Liver (tissue), 9 donors: Measurements from ENCODE around the gene HIPK2. TPM values are rescaled to one million over a fixed set of nuclear protein-coding genes. Genes with fewer than 3 reads are reported as not detected.
"Not testable (repeated sequence)": the region's sequence is repeated elsewhere in the genome, so short reads cannot be mapped to it uniquely, and the experiment has no call there.

Source experiments
- DNase-seq: peaks from one replicate; pipeline ENCODE4 v3.0.0-alpha.2; 2017; ENCODE audit warnings: low spot score
- H3K27ac ChIP-seq, 2 donors: one replicate each; pipeline ENCODE4 v1.7.0; 2013; ENCODE audit warnings: inconsistent platforms in 2 of 2, low read length in 2 of 2, control low read depth in 1 of 2, low read depth in 1 of 2, mild to moderate bottlenecking in 1 of 2
- H3K27me3 ChIP-seq, 4 donors: one replicate each; pipeline versions ENCODE4 v1.6.1 to v1.7.0; 2013; ENCODE audit warnings: low read length in 3 of 4, inconsistent platforms in 1 of 4, mild to moderate bottlenecking in 1 of 4, moderate library complexity in 1 of 4; ENCODE audit not compliant: control insufficient read depth in 4 of 4, insufficient read depth in 4 of 4
- H3K36me3 ChIP-seq, 4 donors: one replicate each; pipeline versions ENCODE4 v1.6.1 to v1.7.0; 2013; ENCODE audit warnings: low read length in 3 of 4, mild to moderate bottlenecking in 3 of 4, low read depth in 1 of 4, moderate library complexity in 1 of 4; ENCODE audit not compliant: control insufficient read depth in 4 of 4, insufficient read depth in 3 of 4
- H3K4me1 ChIP-seq, 4 donors: one replicate each; pipeline versions ENCODE4 v1.6.1 to v1.7.0; 2013; ENCODE audit warnings: low read length in 3 of 4, mild to moderate bottlenecking in 3 of 4, moderate library complexity in 1 of 4; ENCODE audit not compliant: control insufficient read depth in 4 of 4, insufficient read depth in 4 of 4
- H3K4me3 ChIP-seq, 3 donors: one replicate each; pipeline versions ENCODE4 v1.6.1 to v1.7.0; 2013; ENCODE audit warnings: low read length in 3 of 3, control low read depth in 1 of 3, low read depth in 1 of 3, mild to moderate bottlenecking in 1 of 3
- H3K9ac ChIP-seq, 2 donors: one replicate each; pipeline ENCODE4 v1.7.0; 2013; ENCODE audit warnings: low read length in 2 of 2, mild to moderate bottlenecking in 2 of 2, moderate library complexity in 2 of 2, control low read depth in 1 of 2, low read depth in 1 of 2
- H3K9me3 ChIP-seq, 4 donors: one replicate each; pipeline versions ENCODE4 v1.6.1 to v1.7.0; 2013; ENCODE audit warnings: low read length in 3 of 4; ENCODE audit not compliant: control insufficient read depth in 4 of 4
- EGR1 ChIP-seq, 2 donors: IDR thresholded peaks; 2 replicates each; pipeline ENCODE4 v1.6.1; 2016 to 2018; ENCODE audit warnings: antibody characterized with exemption in 2 of 2, low read depth in 2 of 2
- FOXA1 ChIP-seq: IDR thresholded peaks from 2 replicates; pipeline ENCODE4 v1.6.1; 2016; ENCODE audit warnings: antibody characterized with exemption
- GABPA ChIP-seq, 2 donors: IDR thresholded peaks in 1 of 2; conservative IDR thresholded peaks in 1 of 2; 2 replicates each; pipeline ENCODE4 v1.6.1; 2016; ENCODE audit warnings: antibody characterized with exemption in 2 of 2, mild to moderate bottlenecking in 1 of 2, moderate library complexity in 1 of 2
- HNF4A ChIP-seq, 2 donors: conservative IDR thresholded peaks; 2 replicates each; pipeline ENCODE4 v1.6.1; 2016; ENCODE audit warnings: antibody characterized with exemption in 2 of 2, mild to moderate bottlenecking in 2 of 2
- HNF4G ChIP-seq: IDR thresholded peaks from 2 replicates; pipeline ENCODE4 v1.6.1; 2016; ENCODE audit warnings: antibody characterized with exemption
- JUND ChIP-seq, 2 donors: IDR thresholded peaks; 2 replicates each; pipeline ENCODE4 v1.6.1; 2016; ENCODE audit warnings: antibody characterized with exemption in 2 of 2
- RAD21 ChIP-seq, 2 donors: IDR thresholded peaks; 2 replicates each; pipeline ENCODE4 v1.6.1; 2016; ENCODE audit warnings: antibody characterized with exemption in 2 of 2, mild to moderate bottlenecking in 2 of 2
- REST ChIP-seq: IDR thresholded peaks from 2 replicates; pipeline ENCODE4 v1.6.1; 2016; ENCODE audit warnings: antibody characterized with exemption, mild to moderate bottlenecking
- RXRA ChIP-seq, 2 donors: IDR thresholded peaks; 2 replicates each; pipeline ENCODE4 v1.6.1; 2017 to 2018; ENCODE audit warnings: antibody characterized with exemption in 2 of 2, mild to moderate bottlenecking in 1 of 2
- SP1 ChIP-seq: IDR thresholded peaks from 2 replicates; pipeline ENCODE4 v1.6.1; 2018; ENCODE audit warnings: antibody characterized with exemption, mild to moderate bottlenecking
- TAF1 ChIP-seq: conservative IDR thresholded peaks from 2 replicates; pipeline ENCODE4 v1.6.1; 2016; ENCODE audit warnings: antibody characterized with exemption, mild to moderate bottlenecking
- YY1 ChIP-seq: IDR thresholded peaks from 2 replicates; pipeline ENCODE4 v1.6.1; 2016; ENCODE audit warnings: antibody characterized with exemption, mild to moderate bottlenecking
- WGBS: extraction: QIAGEN DNeasy Blood & Tissue Kit; methylation state at CpG from one replicate; pipeline ENCODE4 v1.1.7; 2013; 5-methylcytosine and 5-hydroxymethylcytosine counted together
- polyA plus RNA-seq, 2 donors: library from polyadenylated mRNA; stranded (reverse) in 1 of 2; unstranded in 1 of 2; fragments of 200-250 nt in 1 of 2; fragments of >200 nt in 1 of 2; fragmentation: Nextera tagmentation in 1 of 2; extraction: Ambion mirVana in 1 of 2; gene quantifications; one replicate each; pipeline versions ENCODE4 v1.2.1 to v1.2.3, GENCODE V29; 2013 to 2015
- total RNA-seq, 2 donors: library from RNA; depleted of rRNA; stranded (reverse); fragments of >200 nt; gene quantifications; one replicate each; pipeline ENCODE4 v1.2.3, GENCODE V29; 2014
- TF ChIP-seq, protein P1 (sequence below): fragments of 150-350 bp; IDR thresholded peaks from 2 replicates; pipeline ENCODE4 v1.5.1; 2017; ENCODE audit warnings: improper control_type of control experiment, low read depth, low read length; ENCODE audit not compliant: missing input control
- TF ChIP-seq, protein P2 (sequence below): IDR thresholded peaks from 2 replicates; pipeline ENCODE4 v1.6.1; 2016; ENCODE audit warnings: antibody characterized with exemption
- TF ChIP-seq, protein P3 (sequence below): IDR thresholded peaks from 2 replicates; pipeline ENCODE4 v1.6.1; 2016; ENCODE audit warnings: antibody characterized with exemption
- donor health status: healthy.
- donor health status: healthy.
- donor health status: healthy.
- donor health status: healthy.
- donor health status: healthy.

Gene HIPK2
- total and polyA plus RNA-seq, 4 donors, result 13.1 to 48.8 (median 16.6) TPM

GRCh38 chr7:139614886-139615285, 162.9 kb downstream of the HIPK2 start (continued):
- TF ChIP-seq, protein P1, sequence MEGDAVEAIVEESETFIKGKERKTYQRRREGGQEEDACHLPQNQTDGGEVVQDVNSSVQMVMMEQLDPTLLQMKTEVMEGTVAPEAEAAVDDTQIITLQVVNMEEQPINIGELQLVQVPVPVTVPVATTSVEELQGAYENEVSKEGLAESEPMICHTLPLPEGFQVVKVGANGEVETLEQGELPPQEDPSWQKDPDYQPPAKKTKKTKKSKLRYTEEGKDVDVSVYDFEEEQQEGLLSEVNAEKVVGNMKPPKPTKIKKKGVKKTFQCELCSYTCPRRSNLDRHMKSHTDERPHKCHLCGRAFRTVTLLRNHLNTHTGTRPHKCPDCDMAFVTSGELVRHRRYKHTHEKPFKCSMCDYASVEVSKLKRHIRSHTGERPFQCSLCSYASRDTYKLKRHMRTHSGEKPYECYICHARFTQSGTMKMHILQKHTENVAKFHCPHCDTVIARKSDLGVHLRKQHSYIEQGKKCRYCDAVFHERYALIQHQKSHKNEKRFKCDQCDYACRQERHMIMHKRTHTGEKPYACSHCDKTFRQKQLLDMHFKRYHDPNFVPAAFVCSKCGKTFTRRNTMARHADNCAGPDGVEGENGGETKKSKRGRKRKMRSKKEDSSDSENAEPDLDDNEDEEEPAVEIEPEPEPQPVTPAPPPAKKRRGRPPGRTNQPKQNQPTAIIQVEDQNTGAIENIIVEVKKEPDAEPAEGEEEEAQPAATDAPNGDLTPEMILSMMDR, result no peak
- TF ChIP-seq HNF4G, result no peak
- TF ChIP-seq EGR1 (IDR thresholded peaks at IDR 0.05; ENCODE audit: low read depth in 2 of 2), result no peak
- no peak for TF ChIP-seq FOXA1
- TF ChIP-seq GABPA (IDR thresholded peaks at IDR 0.05 in 1 of 2, conservative IDR thresholded peaks at IDR 0.05 in 1 of 2), result no peak
- TF ChIP-seq RXRA (IDR thresholded peaks at IDR 0.05), result no peak
- no peak for TF ChIP-seq SP1
- no peak for TF ChIP-seq YY1
- no peak for TF ChIP-seq TAF1
- TF ChIP-seq JUND (IDR thresholded peaks at IDR 0.05), result no peak

GRCh38 chr7:139613971-139614411, 163.8 kb downstream of the HIPK2 start:
- Histone ChIP-seq H3K9me3 (no peaks in the 10 kb centered on the region), H3K27ac (no peak overlapping the region), H3K4me3 (no peak overlapping the region), H3K9ac (no peak overlapping the region), H3K4me1 (peaks cover 0 to 3% (median 0%) of the 10 kb centered on the region in 4 donors), H3K36me3 (peaks cover 16 to 83% (median 63%) of the 10 kb centered on the region in 4 donors), H3K27me3 (no peaks in the 10 kb centered on the region)
- 95% methylated on average over 10 of the region's 10 CpGs for WGBS
- no peak for DNase-seq
- TF ChIP-seq, protein P2, sequence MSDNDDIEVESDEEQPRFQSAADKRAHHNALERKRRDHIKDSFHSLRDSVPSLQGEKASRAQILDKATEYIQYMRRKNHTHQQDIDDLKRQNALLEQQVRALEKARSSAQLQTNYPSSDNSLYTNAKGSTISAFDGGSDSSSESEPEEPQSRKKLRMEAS, result no peak
- TF ChIP-seq HNF4A (conservative IDR thresholded peaks at IDR 0.05) (no peak), HNF4G (no peak), JUND (IDR thresholded peaks at IDR 0.05) (no peak), GABPA (IDR thresholded peaks at IDR 0.05 in 1 of 2, conservative IDR thresholded peaks at IDR 0.05 in 1 of 2) (no peak), REST (no peak), YY1 (no peak), RAD21 (IDR thresholded peaks at IDR 0.05) (no peak)
- TF ChIP-seq, protein P3, sequence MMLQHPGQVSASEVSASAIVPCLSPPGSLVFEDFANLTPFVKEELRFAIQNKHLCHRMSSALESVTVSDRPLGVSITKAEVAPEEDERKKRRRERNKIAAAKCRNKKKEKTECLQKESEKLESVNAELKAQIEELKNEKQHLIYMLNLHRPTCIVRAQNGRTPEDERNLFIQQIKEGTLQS, result no peak
- TF ChIP-seq, protein P1, result no peak

GRCh38 chr7:139611556-139611955, 166.2 kb downstream of the HIPK2 start:
- not testable (repeated sequence) for H3K27ac ChIP-seq, H3K27me3 ChIP-seq, H3K4me3 ChIP-seq, H3K9ac ChIP-seq, H3K4me1 ChIP-seq, DNase-seq, H3K9me3 ChIP-seq
- peaks cover 17 to 63% (median 49%) of the 10 kb centered on the region in 4 donors for H3K36me3 ChIP-seq
- 98% methylated on average over 2 of the region's 2 CpGs for WGBS
